CD4-positive, alpha-beta T cell treated with Interleukin-2 at 100 ng/mL for 4 hours (primary cell): ENCODE data around the gene SH2D4B.
"Not testable (repeated sequence)": the region's sequence is repeated elsewhere in the genome, so short reads cannot be mapped to it uniquely, and the experiment has no call there.

ENCODE experiments used
- DNase-seq: peaks from one replicate; pipeline ENCODE4 v3.0.0-alpha.2; 2020; ENCODE audit warnings: low spot score

SH2D4B gene

DNA sequence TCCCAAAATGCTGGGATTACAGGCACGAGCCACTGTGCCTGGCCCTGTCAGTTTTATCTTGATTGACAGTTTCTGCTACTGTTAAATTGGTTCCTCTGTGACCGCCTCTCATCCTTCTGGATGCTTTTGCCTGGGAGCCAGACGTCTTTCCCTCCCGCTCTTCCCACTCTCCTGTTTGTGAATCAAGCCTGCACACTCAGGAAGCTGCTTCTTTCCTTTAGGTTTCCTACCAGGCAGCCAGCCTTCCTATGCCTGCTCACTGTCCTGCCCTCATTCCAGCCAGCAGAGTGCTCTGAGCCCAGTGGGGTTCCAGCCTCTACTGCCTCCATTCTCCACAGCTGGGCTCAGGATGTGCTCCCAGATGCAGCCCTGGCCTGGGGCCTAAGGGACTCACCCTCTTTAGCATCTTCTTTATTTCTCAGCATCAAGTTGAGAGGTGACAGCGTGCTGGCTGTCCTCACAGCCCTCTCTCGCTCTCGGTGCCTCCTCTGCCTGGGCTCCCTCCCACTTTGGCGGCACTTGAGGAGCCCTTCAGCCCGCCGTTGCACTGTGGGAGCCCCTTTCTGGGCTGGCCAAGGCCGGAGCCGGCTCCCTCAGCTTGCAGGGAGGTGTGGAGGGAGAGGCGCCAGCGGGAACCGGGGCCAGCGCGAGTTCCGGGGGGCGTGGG, 5.1 kb downstream of the SH2D4B start:
- no peak for DNase-seq

GRCh38 chr10:80543319-80543672, 5.6 kb downstream of the SH2D4B start:
- DNase-seq = not testable (repeated sequence)

GRCh38 chr10:80544316-80544953, 6.7 kb downstream of the SH2D4B start:
- no peak for DNase-seq

DNA sequence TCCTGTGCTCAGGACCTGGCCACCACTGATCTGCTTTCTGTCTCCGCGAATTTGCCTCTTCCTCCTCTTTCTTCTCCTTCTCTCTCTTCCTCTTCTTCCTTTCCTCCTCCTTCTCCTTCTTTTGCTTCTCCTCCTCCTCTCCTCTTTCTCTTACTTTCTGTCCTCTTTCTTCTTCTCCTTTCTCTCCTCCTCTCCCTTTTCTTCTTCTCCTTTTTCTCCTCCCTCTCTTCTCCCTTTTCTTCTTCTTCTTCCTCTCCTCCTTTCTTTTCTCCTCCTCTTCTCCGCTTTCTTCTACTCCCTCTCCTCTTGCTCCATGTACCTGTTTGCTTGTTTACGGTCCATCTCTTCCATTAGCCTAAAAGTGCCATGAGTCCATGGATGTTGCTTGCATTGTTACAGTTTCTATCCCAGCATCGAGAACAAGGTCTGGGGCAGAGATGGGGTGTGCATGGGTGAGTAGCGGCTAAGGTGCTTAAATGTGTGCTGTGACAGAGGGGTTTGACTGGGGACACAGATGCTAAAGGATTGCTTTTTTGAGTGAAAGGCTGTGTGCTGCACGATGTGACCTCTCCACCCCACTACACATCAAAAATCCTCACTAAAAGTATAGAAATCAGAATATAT, 7.7 kb downstream of the SH2D4B start:
- no peak for DNase-seq

DNA sequence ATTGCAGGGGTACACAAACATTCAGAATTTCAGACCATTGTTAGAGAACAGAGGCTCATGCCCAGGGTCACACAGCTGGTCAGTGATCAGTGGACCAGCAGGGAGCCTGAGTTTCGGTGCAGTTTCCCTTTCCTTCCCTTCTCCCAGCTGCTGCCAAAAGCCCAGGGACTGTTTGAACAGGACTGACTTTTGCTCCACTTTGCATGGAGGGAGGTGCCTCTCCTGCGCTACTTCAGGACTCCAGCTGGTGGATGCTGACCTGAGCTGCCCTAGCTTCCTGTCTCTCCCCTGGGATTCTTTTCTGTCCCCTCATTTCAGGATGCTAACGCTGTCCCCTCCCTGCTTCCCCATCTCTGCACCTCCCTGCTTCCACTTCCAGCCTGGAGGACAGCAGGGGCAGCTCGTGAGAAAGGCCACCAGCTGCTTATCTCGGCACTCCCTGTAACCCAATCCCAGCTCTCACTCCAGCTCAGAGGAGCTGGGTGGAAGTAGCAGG, 14.5 kb downstream of the SH2D4B start:
- DNase-seq = no peak

DNA sequence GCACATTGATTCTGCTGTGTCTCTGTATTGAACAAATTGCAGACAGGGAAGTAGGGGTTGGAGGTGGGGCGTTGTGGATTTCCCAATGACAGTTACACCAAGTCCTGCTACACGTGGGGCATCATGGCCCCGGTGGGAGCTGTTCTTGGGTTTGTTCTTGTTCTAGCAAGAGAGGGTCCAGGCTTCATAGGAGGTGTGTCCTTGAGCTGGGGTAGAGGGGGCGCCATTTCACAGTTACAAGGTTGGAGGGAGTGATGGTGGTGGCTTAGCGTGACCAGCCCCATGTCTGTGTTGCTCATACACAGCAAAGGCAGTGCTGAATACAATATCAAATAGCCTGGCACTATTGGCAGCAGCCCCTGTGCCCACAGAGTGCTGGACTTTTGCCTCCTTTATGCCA, 15.7 kb downstream of the SH2D4B start:
- no peak for DNase-seq

GRCh38 chr10:80554050-80554449, 16.3 kb downstream of the SH2D4B start:
- no peak for DNase-seq

GRCh38 chr10:80555415-80555814, 17.7 kb downstream of the SH2D4B start:
- no peak for DNase-seq

DNA sequence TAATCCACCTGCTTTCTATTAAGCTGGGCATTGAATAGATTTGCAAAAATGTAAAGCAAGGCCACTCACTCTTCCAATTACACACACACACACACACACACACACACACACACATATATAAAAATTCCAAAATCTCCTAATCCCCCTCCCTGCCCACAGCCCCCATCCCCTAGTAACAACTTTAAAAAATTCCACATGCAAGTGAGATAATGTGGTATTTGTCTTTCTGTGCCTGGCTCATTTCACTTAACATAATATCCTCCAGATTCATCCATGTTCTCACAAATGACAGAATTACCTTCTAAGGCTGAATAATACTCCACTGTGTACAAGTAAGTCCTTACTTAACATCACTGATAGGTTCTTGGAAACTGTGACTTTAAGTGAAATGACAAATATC, 24.2 kb downstream of the SH2D4B start:
- DNase-seq = no peak

GRCh38 chr10:80567292-80567691, 29.6 kb downstream of the SH2D4B start:
- no peak for DNase-seq

DNA sequence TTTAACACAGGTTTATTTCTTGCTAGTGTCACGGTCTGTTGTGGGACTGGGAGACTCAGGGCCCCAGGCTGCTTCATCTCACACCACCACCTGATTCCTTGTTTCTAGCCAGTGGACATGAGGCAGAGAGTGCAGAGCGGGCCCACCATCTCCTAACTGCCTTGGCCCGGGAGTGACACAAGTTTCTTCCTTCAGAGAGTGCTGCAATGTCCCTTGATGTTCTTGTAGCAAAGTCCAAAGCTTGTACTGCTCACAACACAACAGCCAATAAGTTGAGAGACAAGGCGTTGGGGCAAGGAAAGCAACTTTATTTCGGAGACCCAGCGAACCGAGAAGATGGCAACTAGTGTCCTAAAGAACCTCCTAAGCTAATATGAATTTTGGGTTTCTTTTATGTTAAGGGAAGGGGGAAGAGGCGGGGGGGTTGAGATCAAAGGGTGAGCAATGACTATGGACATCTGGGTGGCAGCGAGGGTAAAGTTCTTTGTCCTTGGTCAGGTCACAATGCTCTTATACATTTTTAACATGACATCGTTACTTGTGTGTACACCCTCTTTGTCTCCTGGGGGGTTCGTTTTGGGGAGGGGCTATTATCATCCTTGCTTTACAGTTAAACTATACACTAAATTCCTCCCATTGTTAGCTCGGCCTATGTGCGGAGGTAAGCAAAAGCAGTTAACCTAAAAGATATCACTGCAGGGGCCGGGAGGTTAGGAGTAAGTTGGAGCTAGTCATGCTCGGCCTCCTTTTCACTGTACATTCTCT, 31.6 kb downstream of the SH2D4B start:
- no peak for DNase-seq

DNA sequence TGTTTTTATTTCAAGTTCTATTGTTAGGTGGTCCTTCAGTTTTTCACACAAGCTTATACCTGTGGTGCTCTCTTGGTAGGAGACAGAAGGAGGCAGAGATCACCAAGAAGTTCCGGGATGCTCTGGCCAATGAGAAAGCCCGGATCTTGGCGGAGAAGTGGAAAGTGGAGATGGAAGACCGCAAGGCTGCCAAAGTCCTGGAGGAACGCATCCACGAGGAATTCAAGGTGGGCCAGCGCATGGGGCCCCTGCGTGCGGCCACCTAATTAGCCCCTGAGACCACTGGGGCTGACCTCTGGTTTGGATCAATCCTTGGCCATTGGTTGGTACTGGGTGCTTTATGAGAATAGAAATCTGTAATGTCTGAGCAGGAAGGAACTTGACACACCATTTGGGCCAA, 33.6 kb downstream of the SH2D4B start:
- no peak for DNase-seq

DNA sequence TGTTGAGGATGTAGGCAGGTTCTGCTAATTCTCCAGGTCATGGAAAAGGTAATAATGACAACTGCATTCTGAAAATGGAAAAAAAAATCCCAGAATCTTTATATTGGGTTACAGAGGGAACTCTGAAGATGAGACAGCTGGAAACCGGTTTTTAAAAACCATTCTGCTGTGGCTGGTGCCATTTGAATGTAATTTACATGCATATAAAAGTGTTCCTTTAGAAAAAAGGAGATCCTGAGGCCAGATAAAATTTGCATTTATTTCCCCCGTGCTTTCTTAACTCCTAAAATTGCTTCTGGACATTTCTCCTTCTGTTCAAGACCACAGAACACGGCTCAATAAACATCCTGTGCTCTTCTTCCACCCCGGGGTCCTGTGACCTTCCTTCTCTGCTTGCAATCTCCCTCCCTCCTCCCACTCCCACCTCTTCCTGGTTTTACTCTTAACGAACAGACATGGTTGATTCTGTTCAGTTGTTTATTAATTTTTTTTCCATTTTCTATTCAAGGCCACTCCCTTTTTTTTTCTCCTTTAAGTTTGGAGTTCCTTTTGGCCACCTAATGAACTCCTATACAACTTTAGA, 41.6 kb downstream of the SH2D4B start:
- no peak for DNase-seq

GRCh38 chr10:80579849-80580637, 42.3 kb downstream of the SH2D4B start:
- no peak for DNase-seq

DNA sequence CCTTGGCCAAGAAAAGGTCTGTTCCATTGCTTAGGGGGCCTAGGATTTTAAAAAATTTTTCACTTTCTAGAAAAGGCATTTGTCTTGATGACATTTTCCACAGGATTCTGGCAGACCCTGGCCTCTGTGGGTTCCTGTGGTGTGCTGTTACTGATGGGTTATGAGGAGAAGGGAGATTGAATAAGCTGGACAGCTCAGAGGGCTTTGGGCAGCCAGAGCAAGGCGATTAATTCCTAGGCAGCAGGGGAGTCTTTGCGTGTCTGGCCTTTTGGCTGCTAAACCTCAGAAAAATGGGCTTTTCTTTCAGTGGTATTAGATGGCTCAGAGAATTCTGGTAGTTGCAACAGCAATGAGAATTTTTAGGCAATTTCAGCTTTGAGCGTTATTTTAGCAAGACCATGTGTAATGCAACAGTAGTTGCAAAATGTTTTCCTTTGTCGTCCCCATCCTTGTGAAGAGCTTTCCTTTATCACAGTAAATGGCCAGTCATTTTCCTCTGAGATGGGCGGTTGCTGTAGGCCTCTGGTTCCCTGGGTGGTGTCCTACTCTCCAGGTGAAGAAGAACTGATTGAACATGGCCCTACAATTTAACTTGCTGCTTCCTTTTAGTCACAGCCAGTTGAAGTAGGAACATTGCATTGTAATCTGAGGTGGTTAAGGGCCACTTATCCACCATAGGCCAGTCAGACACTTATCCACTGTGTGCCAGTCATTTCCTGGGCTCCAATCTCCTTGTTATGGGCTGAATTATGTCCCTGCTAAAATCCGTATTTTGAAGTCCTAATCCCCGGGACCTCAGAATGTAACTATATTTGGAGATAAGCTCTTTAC, 43.2 kb downstream of the SH2D4B start:
- no peak for DNase-seq

GRCh38 chr10:80581469-80581835, 43.8 kb downstream of the SH2D4B start:
- no peak for DNase-seq

- DNase-seq = no peak
Measured at GRCh38 chr10:80582286-80582960, 44.7 kb downstream of the SH2D4B start.

DNA sequence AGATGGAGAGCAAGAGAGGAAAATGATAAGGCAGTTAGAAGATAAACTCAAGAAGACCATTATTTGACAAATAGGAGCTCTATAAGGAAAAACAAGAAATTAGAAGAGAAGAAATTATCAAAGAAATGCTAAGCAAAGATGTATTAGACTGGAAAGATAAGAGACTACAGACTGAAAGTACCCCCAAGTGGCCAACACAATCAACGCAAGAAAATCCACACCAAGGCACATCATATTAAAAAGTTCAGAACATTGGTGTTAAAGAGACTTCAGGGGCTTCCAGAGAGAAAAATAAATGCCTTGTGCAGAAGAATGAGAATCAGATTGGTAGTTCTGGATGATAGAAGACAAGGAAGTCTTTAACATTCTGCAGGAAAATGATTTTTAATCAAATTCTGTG, 46.0 kb downstream of the SH2D4B start:
- no peak for DNase-seq

GRCh38 chr10:80585812-80586211, 48.1 kb downstream of the SH2D4B start:
- DNase-seq = no peak

- DNase-seq = no peak
Measured at GRCh38 chr10:80588546-80588945, 50.8 kb downstream of the SH2D4B start.
